ENCODE data around the gene TRIO.
A peak's percentile ranks its signal among the peaks of the same experiment; 100 is the strongest.

TRIO gene

DNA sequence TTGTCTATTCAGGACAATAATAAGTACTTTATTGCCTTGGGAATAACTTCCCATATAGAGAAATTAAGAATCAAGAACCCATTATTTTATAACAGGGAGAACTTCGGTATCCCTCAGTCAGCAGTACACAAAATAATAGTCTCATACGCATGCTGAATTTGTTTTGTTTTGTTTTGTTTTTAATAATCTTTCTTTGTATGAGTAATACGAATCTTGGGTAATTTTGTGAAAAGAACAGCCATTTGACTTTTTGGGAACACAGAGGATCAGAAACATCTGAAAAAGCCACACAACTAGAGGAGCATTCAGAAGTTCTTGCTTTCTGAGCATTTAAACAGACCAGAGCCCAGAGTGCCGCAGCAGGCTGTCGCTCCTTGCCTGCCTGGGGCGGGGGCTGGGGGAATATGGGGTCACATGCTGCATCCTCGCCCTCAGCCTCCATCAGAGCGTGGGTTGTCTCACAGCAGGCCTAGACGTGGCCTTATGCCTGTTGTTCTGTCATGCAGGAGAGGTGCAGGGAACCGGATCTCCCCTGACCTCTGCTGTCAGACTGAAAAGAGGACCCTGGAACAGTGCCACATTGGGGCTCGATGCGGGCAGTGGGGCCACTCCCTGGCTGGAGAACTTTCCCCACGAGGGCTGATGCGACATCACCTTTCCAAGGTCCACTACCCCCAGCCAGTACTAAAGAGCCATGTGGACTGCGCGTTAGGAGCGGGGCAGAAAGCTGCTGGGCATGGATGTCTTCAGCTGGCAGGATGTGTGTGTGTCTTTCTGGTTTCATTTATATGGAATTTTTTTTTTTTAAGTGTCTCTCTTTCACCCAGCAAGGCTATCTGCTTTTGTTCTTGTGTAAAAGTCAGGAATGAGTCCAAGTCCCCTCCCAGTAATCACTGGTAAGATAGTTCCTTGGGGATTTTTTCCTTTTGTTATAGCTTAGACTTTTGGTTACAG is 305.1 kb downstream of the TRIO start:
- no peak for DNase-seq

DNA sequence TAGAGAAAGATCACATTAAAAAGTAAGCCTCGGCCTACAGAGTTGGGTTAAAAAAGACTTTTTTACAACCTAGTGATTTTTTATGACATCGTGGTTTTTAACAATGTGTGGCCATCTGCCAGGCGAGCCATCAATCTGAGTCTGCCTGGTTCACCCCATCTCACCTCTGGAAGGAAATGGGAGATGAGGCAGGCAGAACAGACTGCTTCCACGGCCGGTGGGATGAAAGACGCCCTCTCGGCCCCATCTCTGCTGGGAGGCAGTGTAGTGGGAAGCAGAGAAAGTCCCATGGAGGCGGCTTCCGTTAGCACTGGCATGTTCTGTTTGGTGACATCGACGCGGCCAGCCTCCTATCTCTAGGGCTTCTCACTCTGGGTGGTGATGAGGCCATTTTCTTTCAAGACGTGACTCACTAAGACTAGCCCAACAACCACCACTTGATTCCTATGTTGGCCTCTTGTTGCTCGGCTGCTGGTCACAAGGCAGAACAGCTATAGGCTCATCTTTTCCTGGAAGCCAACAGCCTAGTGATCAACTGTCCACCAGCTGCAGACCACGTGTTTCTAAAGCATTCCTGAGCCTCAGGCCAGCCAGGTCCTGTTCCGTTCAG is 306.0 kb downstream of the TRIO start:
- DNase-seq, result no peak

DNA sequence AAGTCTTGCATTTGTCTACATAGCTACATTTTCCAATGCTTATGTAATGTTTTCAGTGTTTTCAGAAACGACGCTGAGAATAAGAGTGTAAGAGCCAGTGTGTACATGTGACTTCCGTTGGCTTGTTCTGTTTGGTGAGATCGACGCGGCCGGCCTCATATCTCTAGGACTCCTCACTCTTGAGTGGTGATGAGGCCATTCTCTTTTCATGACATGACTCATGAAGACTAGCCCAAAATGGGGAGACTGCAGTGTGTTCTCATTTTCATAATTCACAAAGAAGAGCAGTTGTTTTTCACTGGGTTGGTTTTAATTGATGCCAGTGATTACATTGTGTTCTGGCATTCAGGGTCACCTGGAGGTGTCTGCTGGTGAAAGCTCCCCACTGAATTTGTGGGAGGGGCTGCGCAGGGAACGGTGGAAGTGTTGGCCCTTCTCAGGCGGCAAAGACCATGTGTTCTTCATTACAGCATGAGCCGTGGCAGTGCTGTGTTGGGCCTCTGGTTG is 306.9 kb downstream of the TRIO start:
- peak in 1 of 51 donors; percentile 43 for DNase-seq

DNA sequence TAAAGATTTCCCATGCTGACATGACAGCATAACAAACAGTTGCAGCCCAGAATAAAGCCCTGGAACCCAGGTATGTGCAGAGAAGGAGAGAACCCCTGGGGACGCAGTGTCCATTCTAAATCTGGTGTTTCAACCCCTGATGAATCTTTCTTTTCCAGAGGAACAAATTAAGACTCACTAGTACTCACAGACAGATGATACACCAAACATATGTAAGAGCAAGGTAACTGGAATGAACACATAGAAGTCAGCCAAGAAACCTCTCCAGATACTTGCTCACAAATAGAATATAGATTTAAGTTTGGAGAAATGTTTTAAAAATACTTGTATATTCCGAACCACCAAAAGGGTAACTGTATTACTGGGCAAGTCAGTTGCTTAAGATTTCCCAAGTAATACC is 307.6 kb downstream of the TRIO start:
- no peak for DNase-seq

DNA sequence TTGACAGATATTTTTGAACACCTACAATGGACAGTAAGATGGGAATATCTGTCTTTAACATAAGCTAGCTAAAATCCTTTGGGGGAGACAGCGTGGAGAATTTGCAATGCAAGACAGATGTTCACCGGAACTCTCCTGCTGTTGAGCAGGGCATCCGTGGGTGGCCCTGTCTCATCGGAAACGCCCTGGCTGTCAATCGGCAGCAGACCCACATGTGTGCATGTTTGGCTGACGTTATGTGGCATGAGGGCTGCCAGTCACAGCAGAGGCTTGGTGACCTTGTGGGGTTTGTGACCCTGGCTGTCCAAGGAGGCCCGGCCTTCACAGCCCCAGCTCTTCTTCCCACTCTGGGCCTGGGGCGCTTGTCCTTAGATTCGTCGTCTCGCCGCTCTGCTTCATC is 308.7 kb downstream of the TRIO start:
- no peak for DNase-seq

DNA sequence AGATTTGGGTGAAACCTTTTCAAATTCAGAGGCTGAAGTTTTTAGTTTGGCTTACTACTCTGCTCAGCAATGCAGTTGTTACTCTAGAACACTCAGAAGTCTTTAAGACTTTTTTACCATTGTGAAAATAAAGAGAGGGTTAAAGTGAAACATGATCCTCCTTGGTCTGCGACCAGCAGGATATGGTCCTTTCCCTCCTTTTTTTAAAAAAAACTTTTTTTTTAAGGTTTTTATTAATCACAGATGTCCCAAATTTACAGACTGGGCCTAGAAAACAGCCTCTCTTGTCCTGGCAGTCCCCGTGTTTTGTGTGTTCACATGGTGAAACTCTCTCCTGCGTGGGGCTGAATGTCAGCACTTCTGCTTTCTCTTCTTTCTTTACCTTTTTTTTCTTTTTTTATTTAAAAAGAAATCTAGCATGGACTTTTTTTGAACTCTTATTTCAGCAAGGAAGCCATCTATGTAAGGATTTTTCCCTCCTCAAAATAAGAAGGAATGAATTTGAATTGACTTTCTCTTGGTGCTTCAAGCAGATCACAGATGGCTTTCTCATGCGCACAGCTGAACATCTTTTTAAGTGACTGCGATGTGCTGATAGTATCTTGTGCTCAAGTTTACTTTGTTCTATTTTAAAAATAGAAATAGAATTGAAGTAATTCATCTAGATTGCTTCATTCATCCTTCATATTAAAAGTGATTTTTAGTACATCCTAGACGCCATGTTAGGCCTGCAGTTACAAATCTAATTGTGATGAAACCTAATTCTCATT is 309.7 kb downstream of the TRIO start:
- no peak for DNase-seq

DNA sequence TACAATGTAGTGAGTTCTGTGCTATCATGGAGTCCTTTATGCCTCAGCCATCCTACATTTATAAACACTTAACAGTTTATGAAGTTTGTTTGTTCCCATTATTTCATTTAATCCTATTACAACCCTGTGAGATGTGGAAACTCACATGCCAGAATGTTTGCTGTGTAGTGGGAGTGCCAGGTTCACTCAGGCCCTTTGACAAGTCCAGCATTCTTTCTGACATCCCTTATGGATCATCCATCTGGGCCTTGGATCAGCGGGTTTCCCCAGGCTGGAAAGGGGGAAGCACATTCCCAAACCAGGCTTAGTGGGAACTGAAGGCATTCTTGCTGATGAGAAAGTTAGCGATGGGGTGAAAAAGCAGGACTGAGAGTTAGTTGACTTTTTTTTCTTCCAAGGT is 310.3 kb downstream of the TRIO start:
- DNase-seq, result no peak

DNA sequence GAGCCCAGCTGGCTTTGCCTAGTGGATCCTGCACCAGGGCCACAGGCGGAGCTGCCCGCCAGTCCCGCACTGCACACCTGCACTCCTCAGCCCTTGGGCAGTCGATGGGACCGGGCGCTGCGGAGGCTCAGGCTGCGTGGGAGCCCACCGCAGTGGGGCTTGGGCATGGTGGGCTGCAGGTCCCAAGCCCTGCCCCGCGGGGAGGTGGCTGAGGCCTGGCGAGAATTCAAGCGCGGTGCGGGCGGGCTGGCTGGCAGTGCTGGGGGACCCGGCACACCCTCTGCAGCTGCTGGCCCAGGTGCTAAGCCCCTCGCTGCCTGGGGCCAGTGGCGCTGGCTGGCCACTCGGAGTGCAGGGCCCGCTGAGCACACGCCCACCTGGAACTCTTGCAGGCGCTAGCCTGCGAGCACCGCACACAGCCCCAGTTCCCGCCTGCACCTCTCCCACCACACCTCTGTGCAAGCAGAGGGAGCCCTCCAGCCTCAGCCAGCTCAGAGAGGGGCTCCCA is 312.7 kb downstream of the TRIO start:
- no peak for DNase-seq

DNA sequence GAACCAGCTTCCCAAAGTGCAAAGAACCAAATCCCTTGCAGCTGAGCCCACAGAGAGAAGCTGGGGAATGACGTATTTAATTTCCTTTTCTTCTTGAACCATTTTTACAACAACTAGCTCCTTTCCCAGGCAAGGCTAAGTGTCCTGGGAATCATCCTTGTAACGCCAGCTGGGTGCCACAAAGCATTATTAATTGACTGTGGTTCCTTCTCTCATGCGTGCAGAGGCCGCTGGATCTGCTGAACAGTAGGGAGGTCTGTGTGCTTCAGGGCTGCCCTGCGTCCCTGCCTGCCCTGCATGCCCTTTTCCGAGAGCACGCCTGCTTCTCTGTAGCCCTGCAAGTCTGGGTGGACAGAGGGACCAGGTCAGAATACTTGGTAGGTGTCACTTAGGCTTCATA is 314.3 kb downstream of the TRIO start:
- no peak for DNase-seq

DNA sequence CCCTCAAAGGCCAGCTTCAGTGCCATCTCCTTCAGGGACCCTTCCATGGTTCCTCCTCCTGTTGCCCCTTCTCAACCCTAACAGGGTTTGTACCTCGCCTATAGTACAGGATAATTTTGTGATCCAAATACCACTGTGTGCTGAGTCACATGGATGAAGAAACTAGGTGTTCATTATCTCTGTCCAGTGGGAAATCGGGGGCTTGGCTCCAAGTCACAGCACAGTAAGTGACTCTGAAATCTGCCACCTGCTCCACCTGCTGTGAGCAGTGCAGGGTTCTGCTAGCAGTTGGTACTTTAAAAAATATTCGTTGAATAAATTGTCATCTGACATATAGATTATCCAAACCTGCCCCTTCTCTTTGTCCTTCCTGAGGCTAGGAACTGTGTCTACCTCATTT is 315.3 kb downstream of the TRIO start:
- no peak for DNase-seq

DNA sequence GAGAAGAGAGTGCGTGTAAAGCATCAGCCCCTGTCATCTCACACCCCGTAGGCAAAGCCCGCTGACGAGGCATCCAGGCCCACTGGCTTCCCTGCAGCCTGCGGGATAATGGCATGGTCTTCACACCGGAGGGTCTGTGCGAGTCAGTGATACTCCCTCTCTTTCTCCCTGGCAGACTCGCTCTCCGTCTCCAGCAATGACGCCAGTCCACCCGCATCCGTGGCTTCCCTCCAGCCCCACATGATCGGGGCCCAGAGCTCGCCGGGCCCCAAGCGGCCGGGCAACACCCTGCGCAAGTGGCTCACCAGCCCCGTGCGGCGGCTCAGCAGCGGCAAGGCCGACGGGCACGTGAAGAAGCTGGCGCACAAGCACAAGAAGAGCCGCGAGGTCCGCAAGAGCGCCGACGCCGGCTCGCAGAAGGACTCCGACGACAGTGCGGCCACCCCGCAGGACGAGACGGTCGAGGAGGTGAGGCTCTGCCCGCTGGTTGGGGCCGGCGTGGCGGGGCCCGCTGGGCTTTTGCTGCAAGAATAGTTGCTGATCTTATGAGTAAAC is 317.8 kb downstream of the TRIO start:
- DNase-seq, result no peak

DNA sequence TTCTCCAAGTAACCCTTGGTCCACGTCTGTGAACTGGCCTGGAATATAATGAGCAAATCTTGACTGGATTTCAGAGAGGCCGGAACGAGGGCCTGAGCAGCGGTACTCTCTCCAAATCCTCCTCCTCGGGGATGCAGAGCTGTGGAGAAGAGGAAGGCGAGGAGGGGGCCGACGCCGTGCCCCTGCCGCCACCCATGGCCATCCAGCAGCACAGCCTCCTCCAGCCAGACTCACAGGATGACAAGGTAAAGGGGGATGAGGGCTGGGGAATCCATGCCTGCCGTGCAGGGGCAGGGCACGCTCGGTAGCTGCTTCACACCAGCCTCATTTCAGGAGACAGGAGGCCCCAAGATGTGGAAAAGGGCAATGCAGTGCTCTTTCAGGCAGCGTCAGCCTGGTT is 319.5 kb downstream of the TRIO start:
- DNase-seq, result no peak

DNA sequence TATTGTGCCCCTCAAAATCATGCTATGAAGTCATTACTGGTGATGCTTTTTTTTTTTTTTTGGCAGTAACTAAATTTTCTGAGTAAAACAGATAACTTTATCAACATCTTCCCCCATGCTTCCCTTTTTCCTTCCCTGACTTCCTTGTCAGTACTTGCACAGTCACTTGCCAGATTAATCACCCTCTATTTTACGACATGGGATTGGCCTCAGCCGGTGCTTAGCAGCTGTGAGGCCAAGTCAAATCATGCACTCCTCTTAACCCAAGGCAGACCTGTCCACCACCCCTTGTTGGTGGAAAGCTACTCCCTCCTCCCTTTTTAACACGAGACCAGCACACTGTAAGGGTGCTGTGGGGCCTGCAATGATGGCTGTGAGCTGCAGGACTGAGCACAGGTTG is 320.5 kb downstream of the TRIO start:
- no peak for DNase-seq

DNA sequence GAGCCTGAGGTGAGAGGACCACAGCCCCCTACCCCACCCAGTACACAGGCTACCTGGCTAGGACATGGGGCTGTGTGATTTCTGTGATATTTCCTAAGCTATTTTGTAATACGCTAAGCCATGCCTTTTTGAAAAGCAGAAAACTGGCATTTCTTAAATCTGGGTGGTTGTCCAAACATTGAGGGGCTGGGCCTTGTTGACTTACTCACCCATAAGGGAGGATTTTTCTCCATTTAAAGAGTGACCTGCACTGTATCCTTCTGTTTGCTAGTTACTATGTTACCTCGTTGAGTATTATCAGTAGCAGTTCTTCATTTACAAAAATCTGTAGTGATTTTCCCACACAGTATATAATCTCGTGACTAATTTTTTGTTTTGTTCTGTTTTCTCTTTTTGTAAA is 321.0 kb downstream of the TRIO start:
- DNase-seq, result no peak

DNA sequence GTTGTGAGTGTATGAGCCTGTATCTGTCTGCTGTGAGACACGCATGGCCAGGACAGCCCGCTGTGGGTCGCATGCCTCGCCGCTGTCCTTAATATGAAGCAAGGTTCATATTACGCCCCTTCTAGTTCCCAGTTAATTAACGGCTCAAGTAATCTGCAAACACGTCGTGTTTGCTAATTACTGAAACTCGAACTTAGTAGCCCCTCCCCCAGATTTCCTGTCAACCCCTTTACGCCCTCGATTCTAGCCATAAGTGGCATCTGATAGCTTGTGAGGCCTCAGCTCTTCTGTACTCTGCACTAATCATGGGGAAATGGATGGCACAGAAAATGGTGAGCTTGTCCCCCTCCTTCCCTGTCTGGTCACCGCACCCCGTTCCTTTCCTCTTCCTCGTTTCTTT is 321.5 kb downstream of the TRIO start:
- no peak for DNase-seq

DNA sequence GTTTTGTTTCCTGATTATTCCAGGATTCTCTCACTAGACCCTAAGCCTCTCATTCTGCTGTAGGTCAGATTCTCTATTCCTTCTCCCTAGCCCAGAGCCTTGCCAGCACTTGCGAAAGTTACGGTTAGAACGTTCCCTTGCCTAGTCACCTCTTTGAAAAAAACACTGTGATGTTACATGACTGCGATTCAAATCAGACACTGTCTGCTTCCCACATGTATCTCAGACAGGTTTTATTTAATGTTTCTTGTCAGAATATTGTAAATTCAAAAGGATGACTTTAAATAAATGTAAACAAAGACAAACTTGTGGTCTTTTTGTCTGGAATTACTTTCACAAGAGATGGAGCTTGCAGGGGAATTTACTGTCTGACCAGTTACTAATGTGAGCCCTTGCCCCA is 322.0 kb downstream of the TRIO start:
- DNase-seq, result no peak

DNA sequence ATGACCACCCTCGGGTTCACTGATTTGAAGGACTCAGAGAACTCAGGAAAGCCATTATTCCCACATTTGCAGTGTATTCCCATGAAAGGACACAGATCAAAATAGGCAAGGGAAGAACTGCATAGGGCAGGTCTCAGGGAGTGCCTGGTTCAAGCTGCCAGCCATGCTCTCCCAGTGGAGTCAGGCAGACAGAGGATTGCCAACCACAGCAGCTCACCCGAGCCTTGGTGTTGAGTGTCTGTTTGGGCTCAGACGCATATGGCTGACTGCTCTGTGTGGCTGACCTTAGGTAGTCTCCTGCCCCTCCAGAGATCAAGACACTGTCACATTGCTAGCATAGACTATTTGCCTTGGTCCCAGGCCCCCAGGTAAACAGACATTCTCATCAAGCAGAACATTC is 322.6 kb downstream of the TRIO start:
- DNase-seq, result no peak

DNA sequence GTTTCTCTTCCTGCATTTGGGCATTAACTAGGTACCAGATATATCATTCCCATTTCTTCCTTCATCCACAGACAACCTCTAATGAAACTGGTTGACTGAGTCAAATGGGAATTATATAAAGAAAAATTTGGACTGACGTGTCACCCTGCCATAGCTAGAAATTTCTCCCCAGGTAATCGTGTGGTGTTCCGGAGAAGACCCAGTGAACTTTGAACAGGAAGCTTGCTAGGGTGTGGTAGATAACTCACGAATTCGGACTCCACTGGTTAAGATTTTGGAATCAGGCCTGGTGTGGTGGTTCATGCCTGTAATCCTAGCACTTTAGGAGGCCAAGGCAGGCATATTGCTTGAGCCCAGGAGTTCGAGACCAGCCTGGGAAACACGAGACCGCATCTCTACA is 324.1 kb downstream of the TRIO start:
- no peak for DNase-seq

DNA sequence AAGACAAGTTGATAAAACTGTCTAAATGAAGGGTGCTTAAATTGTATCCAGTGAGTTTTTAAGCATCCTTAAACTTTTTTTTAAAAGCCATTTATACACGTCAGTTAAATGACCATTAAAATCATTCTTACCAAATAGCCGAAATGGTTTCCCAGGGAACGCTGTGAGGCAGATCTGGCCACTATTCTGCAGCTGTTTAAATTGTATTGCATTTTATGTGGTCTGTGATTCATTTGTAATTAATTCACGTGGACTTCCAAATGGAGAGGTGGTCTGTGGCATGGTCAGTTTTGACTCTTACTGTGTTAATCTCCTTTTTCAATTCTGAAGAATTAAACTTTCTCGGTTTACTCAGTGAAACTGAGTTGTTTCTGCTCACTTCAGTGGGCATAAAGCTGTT is 324.7 kb downstream of the TRIO start:
- DNase-seq, result no peak

DNA sequence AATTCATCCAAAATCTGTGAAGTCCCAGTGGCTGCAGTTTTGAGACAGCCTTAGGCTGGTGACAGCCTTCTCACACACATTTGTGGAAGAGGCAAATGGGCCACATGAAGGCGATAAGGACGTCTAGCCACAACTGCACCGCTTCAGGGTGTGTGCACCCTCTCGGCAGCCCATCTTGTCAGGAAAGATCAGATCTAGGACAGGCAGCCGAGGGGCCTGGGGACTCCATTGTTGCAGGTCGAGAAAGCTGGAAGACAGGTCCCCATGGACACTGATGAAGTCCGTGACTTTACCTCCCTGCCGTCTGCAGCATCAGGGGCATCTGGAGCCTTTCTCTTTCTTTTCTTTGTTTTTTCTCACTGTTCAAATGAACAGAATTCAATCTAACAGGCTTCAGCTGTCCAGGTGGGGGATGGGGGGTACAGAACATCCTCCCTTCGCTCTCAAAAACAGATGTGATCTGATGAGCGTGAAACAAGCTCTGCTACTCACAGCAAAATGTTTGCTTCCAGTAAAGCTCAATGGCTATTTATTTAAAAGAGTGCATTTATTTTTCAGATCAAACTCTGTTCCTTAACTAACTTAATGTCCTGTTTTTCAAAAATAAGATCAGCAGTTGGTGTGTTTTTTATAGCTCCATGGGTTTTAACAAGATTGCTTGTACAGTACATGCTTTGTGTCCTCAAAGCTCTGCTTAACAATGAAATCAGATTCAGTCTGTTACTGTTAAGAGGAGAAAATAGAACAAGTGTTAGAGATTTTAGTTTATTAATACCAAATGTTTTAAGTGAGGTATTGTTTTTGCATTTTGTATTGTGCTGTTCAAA is 326.6 kb downstream of the TRIO start:
- DNase-seq, result peak in 1 of 51 donors; percentile 13

DNA sequence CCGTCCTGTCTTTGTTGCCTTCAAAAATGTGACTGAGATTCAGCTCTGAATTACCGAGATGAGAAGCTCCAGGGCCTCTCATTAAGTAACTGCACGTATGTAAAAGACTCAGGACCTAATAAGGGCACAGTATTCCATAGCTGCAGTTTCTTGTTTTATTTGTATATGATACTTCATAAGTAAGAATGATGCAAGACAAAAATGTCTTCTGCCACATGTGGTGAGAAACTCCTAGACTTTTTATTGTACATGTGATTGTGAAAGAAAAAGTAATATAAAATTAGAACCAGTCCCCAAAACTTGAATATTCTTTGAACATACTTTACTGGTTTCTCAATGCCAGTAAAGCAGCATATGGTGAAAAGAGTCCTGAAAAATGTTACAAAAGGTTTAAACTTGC is 328.4 kb downstream of the TRIO start:
- DNase-seq, result no peak
